Caco-2 (cell line): ENCODE results near the gene SAMD8. TPM values are rescaled to one million over a fixed set of nuclear protein-coding genes. Genes with fewer than 3 reads are reported as not detected.

Experiments
- Bru-seq: library from RNA; stranded (reverse); fragments of 400-500 nt; gene quantifications from one replicate; lab custom pipeline; 2021; lab: Mats Ljungman, UMichigan
- BruChase-seq, 2 experiments: library from RNA; stranded (reverse); fragments of 400-500 nt; gene quantifications; one replicate each; lab custom pipeline; 2021; lab: Mats Ljungman, UMichigan
- BruUV-seq: library from RNA; stranded (reverse); fragments of 400-500 nt; replicated peaks from 2 replicates; lab custom pipeline; 2021; lab: Mats Ljungman, UMichigan
- CTCF ChIA-PET: fragments of 300-600 bp; sonication (Branson Sonifier 250); formaldehyde crosslinking; loops from one replicate; lab custom pipeline; 2022; ENCODE audit warnings: antibody characterized with exemption; lab: Charles Lee
- POLR2A ChIA-PET: fragments of 300-600 bp; sonication (Branson Sonifier 250); formaldehyde crosslinking; loops from one replicate; lab custom pipeline; 2022; ENCODE audit warnings: antibody characterized with exemption; lab: Charles Lee
- DNase-seq, 2 experiments: peaks; one replicate each; pipeline versions ENCODE4 v3.0.0 to v3.0.0-alpha.2; 2020 to 2022
- H3K27me3 ChIP-seq: replicated peaks from 2 replicates; pipeline ENCODE4 v1.6.0; 2011; ENCODE audit warnings: low read length; ENCODE audit not compliant: control insufficient read depth, insufficient read depth
- H3K36me3 ChIP-seq: 2 replicates; pipeline ENCODE4 v1.5.1; 2011; ENCODE audit warnings: low read length; ENCODE audit not compliant: control insufficient read depth, insufficient read depth
- H3K4me1 ChIP-seq: fragments of 250-450 bp; sonication (Bioruptor Pico); 2 replicates; pipeline ENCODE4 v1.5.1; 2020; ENCODE audit warnings: mild to moderate bottlenecking
- H3K4me3 ChIP-seq: 2 replicates; pipeline ENCODE4 v1.5.1; 2011; ENCODE audit warnings: low read depth, mild to moderate bottlenecking, control low read depth, low read length
- H3K9me3 ChIP-seq: fragments of 250-450 bp; sonication (Bioruptor Pico); 2 replicates; pipeline ENCODE4 v1.5.1; 2020; ENCODE audit warnings: mild to moderate bottlenecking, moderate library complexity
- H3K27ac Mint-ChIP-seq: one replicate; pipeline ENCODE4 v1.8.0; 2022; ENCODE audit warnings: mixed read lengths; ENCODE audit not compliant: unreplicated experiment
- H3K27me3 Mint-ChIP-seq: one replicate; pipeline ENCODE4 v1.8.0; 2022; ENCODE audit warnings: mixed read lengths; ENCODE audit not compliant: insufficient read depth, unreplicated experiment
- H3K36me3 Mint-ChIP-seq: one replicate; pipeline ENCODE4 v1.8.0; 2022; ENCODE audit warnings: mild to moderate bottlenecking, mixed read lengths; ENCODE audit not compliant: insufficient read depth, unreplicated experiment
- H3K4me1 Mint-ChIP-seq: one replicate; pipeline ENCODE4 v1.8.0; 2022; ENCODE audit warnings: low read depth, mixed read lengths; ENCODE audit not compliant: unreplicated experiment
- H3K4me3 Mint-ChIP-seq: one replicate; pipeline ENCODE4 v1.8.0; 2022; ENCODE audit warnings: mild to moderate bottlenecking, moderate library complexity, mixed read lengths; ENCODE audit not compliant: unreplicated experiment
- H3K9me3 Mint-ChIP-seq: one replicate; pipeline ENCODE4 v1.8.0; 2022; ENCODE audit warnings: mixed read lengths; ENCODE audit not compliant: unreplicated experiment
- intact Hi-C: fragments of 100-400 bp; cut with micrococcal nuclease; formaldehyde crosslinking; loops from one replicate; pipeline ENCODE4 v1.10.0; 2022; ENCODE audit not compliant: unreplicated experiment
- long read RNA-seq: library from polyadenylated mRNA; stranded (forward); transcript quantifications from one replicate; pipeline ENCODE4 v2.0.0, GENCODE V29; 2022
- total RNA-seq: library from RNA; stranded (reverse); gene quantifications from 2 replicates; pipeline ENCODE4 v1.2.3, GENCODE V29; 2022
- TF ChIP-seq, protein P1 (sequence below), 2 experiments: fragments of 200-600 bp in 1 of 2; IDR thresholded peaks; 1 replicate in 1 of 2; 2 replicates in 1 of 2; pipeline versions ENCODE4 v1.5.1 to v1.8.0; 2011 to 2022; ENCODE audit warnings: antibody characterized with exemption in 1 of 2, control low read depth in 1 of 2, inconsistent platforms in 1 of 2, low read depth in 1 of 2, low read length in 1 of 2, mild to moderate bottlenecking in 1 of 2, moderate library complexity in 1 of 2; ENCODE audit not compliant: insufficient read depth in 1 of 2, severe bottlenecking in 1 of 2, unreplicated experiment in 1 of 2

SAMD8 gene
- total RNA-seq (25.2 and 26.9 TPM in 2 replicates), Bru-seq, nascent RNA (percentile 81 among the genes with signal in this experiment), BruChase-seq, experiment 1, labeled RNA remaining after a 2-hour chase (percentile 87 among the genes with signal in this experiment), BruChase-seq, experiment 2, labeled RNA remaining after a 6-hour chase (percentile 82 among the genes with signal in this experiment)
- long read RNA-seq, transcript SAMD8-202 (6 exons, 1,654 nt): major isoform, 5 of 17 reads
- long read RNA-seq, partial matches to known transcripts: 0 of 17 reads
- long read RNA-seq, other reads (novel, unspliced or antisense): 12 of 17 reads

DNA sequence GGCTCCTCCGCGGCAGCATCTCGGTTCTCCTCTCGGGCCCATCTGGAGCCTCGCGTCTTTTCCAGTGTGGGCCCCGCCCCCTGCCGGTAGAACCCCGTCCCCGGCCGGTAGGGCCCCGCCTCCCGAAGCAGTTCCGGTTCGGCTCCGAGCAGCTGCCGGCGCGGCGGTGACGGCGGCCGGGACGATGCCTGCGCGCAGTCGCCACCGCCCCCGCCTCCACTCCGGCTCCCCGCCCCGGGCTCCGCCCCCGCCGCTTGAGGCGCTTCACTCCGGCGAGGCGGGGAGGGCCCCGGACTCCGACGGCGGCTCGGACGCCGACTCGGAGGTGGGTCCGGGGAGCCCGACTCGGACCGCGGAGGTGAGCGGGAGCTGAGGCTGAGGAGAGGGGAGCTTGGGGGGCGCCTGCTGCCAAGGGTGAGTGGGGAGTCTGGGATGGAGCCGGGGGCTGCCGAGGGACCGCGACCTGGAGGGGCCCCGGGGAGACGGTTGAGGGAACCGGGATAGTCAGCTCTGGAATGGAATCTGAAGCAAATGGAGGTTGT, at the start of gene SAMD8:
TSS of gene SAMD8 (plus strand) at position 292 of the 542 bp plus-strand sequence. CDS start 38,873 bp downstream, outside the sequence.
- TF ChIP-seq, protein P1, sequence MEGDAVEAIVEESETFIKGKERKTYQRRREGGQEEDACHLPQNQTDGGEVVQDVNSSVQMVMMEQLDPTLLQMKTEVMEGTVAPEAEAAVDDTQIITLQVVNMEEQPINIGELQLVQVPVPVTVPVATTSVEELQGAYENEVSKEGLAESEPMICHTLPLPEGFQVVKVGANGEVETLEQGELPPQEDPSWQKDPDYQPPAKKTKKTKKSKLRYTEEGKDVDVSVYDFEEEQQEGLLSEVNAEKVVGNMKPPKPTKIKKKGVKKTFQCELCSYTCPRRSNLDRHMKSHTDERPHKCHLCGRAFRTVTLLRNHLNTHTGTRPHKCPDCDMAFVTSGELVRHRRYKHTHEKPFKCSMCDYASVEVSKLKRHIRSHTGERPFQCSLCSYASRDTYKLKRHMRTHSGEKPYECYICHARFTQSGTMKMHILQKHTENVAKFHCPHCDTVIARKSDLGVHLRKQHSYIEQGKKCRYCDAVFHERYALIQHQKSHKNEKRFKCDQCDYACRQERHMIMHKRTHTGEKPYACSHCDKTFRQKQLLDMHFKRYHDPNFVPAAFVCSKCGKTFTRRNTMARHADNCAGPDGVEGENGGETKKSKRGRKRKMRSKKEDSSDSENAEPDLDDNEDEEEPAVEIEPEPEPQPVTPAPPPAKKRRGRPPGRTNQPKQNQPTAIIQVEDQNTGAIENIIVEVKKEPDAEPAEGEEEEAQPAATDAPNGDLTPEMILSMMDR (IDR thresholded peaks at IDR 0.05; ENCODE audit: insufficient read depth in 1 of 2, low read depth in 1 of 2, low read length in 1 of 2, severe bottlenecking in 1 of 2, unreplicated experiment in 1 of 2): peak in 1 of 2 experiments; percentile 53
- H3K4me3 ChIP-seq: peak within 1 kb of the TSS; percentile 75
- BruUV-seq: no TSS peak
- CTCF ChIA-PET: no interaction called here
- peaks cover 31% of the 10 kb centered on the region for H3K4me1 Mint-ChIP-seq
- H3K4me1 ChIP-seq: peaks cover 31% of the 10 kb centered on the region
- H3K36me3 Mint-ChIP-seq: peaks cover 12% of the 10 kb centered on the region
- intact Hi-C loops: loop anchor here (1.0 to 5.0 kb wide), 3 partner anchors 56 to 285 kb away; partner anchors contain the start of gene KAT6B
- H3K4me3 Mint-ChIP-seq: peak within 1 kb of the TSS; percentile 88
- POLR2A ChIA-PET: interaction anchor here (0.6 to 1.4 kb wide), 4 partner anchors 99 to 877 kb away, joined by 3 to 5 read pairs (median 4); partner anchors contain the start of gene VDAC2
- peak within 1 kb of the TSS; percentile 92 for H3K27ac Mint-ChIP-seq
- H3K9me3 ChIP-seq: no peaks in the 10 kb centered on the region
- DNase-seq: peak; percentile 99
- no peaks in the 10 kb centered on the region for H3K9me3 Mint-ChIP-seq
- no peaks in the 10 kb centered on the region for H3K36me3 ChIP-seq
- no peaks in the 10 kb centered on the region for H3K27me3 Mint-ChIP-seq
- no peaks in the 10 kb centered on the region for H3K27me3 ChIP-seq

DNA sequence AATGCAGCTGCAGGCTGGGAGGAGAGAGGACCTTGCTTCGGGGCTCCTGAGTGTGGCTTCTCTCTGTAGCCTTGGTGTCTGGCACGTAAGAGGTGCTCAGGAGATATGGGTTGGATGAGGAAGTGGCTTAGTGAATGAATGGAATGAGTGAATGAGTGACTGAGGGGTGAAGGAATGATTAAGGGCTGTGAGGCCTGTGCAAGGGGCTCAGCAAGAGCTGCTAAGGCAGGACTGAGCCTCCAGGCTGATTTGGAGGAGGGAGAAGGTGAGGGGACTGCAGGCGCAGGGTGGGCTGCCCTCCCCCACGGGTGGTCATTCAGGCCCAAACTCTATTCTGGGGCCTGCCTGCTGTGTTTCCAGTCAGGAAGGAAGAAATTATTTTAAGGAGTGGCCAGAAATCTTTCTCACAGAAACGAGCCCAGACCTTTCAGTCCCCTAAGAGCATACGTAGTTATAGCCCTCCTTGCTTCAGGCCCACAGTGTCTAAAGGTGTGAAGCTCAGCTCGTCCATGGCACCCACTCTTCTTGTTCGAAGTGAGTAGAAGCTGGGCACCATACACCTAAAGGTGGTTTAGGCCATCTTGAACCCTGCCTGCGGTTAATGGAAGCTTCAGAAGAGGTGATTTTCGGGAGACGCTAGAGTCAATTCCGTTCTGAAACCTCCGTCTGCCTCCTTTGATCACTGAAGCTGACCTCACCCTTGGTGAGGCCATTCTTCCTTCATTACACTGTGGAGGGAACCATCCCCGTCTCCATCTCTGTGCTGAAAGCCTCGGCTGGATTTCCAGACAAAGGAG, 49.5 kb upstream of the SAMD8 start:
- Histone ChIP-seq H3K27me3 (no peaks in the 10 kb centered on the region), H3K36me3 (no peaks in the 10 kb centered on the region), H3K4me3 (no peak overlapping the region), H3K4me1 (no peaks in the 10 kb centered on the region), H3K9me3 (no peaks in the 10 kb centered on the region)
- TF ChIP-seq, protein P1 (IDR thresholded peaks at IDR 0.05; ENCODE audit: insufficient read depth in 1 of 2, low read depth in 1 of 2, low read length in 1 of 2, severe bottlenecking in 1 of 2, unreplicated experiment in 1 of 2): no peak
- intact Hi-C loops: no loop called here
- Mint-ChIP-seq H3K4me3 (no peak overlapping the region), H3K27ac (no peak overlapping the region), H3K4me1 (peaks cover 10% of the 10 kb centered on the region), H3K9me3 (no peaks in the 10 kb centered on the region), H3K36me3 (no peaks in the 10 kb centered on the region), H3K27me3 (no peaks in the 10 kb centered on the region)
- no TSS peak for BruUV-seq
- ChIA-PET POLR2A (no interaction called here), CTCF (no interaction called here)
- no peak for DNase-seq
